Right ventricle myocardium inferior (tissue), 1 donor: ENCODE measurements around the gene ZNF646. TPM values are rescaled to one million over a fixed set of nuclear protein-coding genes. Genes with fewer than 3 reads are reported as not detected.

ENCODE experiments used
- ATAC-seq: fragments of 200-7000 bp; cut with Tn5 transposase; one replicate; pipeline ENCODE4 v1.9.1; 2020; ENCODE audit warnings: mild to moderate bottlenecking, moderate library complexity
- DNase-seq: peaks from one replicate; pipeline ENCODE4 v3.0.0; 2021; ENCODE audit errors: missing footprints
- intact Hi-C: fragments of 100-400 bp; cut with DNase I; formaldehyde crosslinking; loops from one replicate; pipeline ENCODE4 v1.11.0; 2022
- total RNA-seq: library from RNA; stranded (reverse); fragmentation: NEBNext Ultra II Directional; extraction: Animal tissue kit (Norgen Biotek cat#: 25700); gene quantifications from one replicate; pipeline ENCODE4 v1.2.1, GENCODE V29; 2021
- donor health status: DM: no; HTN: yes; CAD: no; lungs with severe emphysema.

Gene ZNF646
- total RNA-seq, 1 donor from 2014 or later = 9.9 TPM

GRCh38 chr16:31081428-31082351 is 7.5 kb downstream of the ZNF646 start:
- ATAC-seq = no peak
- intact Hi-C loops = no loop called here
- DNase-seq = no peak

GRCh38 chr16:31082368-31083045 is 8.3 kb downstream of the ZNF646 start:
- DNase-seq (no peak), ATAC-seq (no peak)
- intact Hi-C loops = no loop called here

GRCh38 chr16:31083081-31083480 is 8.9 kb downstream of the ZNF646 start:
- intact Hi-C loops = no loop called here
- ATAC-seq (no peak), DNase-seq (no peak)

- no peak for ATAC-seq
- intact Hi-C loops = no loop called here
- DNase-seq = no peak
These were observed 9.3 kb downstream of the ZNF646 start for GRCh38 chr16:31083556-31083955.

DNA sequence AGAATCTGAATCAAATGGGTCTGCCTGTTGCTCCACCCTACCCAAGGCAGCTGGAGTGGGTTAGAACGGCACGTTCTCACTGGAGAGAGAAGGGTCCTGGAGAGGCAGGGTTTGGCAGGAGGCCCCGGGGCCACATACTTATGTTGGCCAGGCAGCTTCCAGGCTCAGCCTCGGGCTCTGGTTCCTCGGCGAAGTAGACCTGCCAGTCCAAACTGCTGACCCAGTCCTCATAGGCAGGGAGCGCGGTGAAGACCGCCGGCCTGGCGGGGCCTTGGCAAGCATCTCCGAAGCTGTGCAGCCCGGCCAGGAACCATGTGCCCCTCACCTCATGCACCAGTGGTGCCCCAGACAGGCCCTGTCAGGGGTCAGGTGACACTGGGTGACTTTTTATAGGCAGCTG is 9.8 kb downstream of the ZNF646 start:
- ATAC-seq = no peak
- intact Hi-C loops = no loop called here
- DNase-seq = peak; percentile 43

DNA sequence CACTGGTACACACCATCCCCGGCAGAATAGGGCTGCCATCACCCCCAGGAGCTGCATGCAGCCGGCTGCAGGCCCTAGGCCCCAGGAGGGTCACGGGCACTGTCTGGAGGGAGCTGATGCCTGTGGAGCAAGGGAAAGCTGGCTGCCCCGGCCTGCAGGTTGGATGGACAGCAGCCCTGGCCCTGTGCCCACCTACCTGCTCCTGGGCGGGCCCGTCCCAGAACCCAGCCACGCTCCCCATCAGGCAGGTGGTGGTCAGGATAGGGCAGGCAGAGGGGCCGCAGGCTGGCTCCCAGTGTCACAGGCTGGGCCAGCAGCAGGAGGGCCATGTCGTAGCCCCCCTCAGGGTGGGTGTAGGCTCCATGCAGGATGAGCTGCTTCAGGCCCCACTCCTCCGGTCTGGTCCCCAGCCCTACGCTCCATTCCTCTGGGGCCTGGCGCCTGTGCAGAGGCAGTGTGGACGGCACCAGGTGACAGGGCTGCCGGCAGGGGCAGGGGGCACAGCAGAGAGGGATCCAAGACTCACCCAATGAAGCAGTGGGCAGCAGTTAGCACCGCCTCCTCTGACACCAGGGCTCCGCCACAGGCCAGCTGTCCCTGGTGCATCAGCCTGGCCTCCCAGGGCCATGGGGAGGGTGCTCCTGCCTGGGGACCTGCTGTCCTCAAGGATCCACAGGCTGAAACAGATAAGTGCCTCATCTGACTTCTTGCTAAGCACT is 10.5 kb downstream of the ZNF646 start:
- intact Hi-C loops = no loop called here
- DNase-seq = peak; percentile 43

DNA sequence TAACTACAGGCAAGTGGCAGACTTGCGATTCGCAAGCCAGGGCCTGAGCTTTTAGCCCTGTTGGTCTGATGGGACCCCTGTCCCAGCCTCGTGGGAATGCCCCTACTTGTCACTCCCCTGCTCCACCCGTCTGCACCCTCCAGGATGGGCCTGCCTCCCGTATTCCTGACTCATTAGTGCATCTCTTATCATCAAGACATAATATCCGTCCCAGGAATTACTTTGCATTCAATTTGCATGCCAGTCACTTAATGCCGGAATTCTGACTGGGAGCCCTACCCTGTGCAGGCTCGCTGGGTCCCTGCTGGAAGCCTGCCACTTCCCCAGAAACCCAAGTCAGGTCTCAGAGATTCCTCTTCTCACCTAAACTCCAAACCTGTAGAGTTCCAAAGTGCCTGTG is 11.2 kb downstream of the ZNF646 start:
- DNase-seq = peak; percentile 26

More for the DNA sequence above, 10.5 kb downstream of the ZNF646 start:
- no peak for ATAC-seq

DNA sequence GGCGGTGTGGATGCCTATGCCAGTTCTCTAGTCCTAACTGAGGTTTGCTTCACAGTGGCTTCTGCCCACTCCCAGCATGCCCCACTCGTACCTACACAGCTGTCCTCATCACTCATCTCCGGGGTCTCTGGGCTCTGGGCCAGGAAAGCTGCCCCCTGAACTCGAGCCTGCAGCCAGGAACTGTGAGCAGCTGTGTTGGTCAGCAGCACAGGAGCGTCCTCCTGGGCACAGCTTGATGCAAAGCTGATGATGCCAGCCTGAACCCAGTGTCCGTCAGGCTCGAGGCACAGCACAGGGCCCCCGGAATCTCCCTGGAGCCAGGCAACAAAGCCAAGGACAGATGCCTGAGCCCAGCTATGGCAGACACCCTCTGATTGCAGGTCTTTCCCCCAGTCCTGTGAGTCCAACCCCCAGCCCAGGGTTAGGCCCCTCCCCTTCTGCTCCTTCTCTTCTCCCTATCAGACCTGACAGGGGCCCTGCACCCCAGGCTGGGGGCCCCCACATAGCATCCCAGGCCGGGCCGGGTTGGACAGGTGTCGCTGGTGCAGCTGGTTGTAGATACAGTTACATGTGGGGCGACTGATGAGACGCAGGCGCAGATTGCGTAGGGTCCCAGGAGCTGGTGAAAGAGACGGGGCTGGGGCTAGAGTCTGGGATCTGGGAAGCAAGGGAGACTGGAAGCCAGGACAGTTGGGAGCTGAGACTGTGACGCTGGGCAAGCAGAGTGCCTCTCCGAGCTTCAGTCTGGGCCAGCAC is 11.8 kb downstream of the ZNF646 start:
- ATAC-seq (no peak), DNase-seq (peak; percentile 48)
- intact Hi-C loops = no loop called here

More for the DNA sequence above, 11.2 kb downstream of the ZNF646 start:
- intact Hi-C loops = no loop called here
- ATAC-seq = no peak

GRCh38 chr16:31086629-31086906 is 12.3 kb downstream of the ZNF646 start:
- DNase-seq (no peak), ATAC-seq (no peak)
- intact Hi-C loops = no loop called here

- ATAC-seq (no peak), DNase-seq (peak; percentile 20)
- intact Hi-C loops = no loop called here
These were observed 13.3 kb downstream of the ZNF646 start for GRCh38 chr16:31087481-31087880.

- ATAC-seq (no peak), DNase-seq (peak; percentile 41)
- intact Hi-C loops = no loop called here
These were observed 13.7 kb downstream of the ZNF646 start for GRCh38 chr16:31087971-31088370.

GRCh38 chr16:31088459-31089183 is 14.4 kb downstream of the ZNF646 start, which contains the start of gene PRSS53:
Gene PRSS53 (minus strand): TSS chr16:31088943. CDS start chr16:31088809, 134 bp downstream.
- DNase-seq (peak; percentile 8), ATAC-seq (no peak)
- intact Hi-C loops = no loop called here

- DNase-seq (peak; percentile 13), ATAC-seq (no peak)
- intact Hi-C loops = no loop called here
These were observed 15.0 kb downstream of the ZNF646 start for GRCh38 chr16:31089199-31089598.

- peak; percentile 54 for DNase-seq
- intact Hi-C loops = no loop called here
- no peak for ATAC-seq
These were observed 16.3 kb downstream of the ZNF646 start for GRCh38 chr16:31090540-31090939.

DNA sequence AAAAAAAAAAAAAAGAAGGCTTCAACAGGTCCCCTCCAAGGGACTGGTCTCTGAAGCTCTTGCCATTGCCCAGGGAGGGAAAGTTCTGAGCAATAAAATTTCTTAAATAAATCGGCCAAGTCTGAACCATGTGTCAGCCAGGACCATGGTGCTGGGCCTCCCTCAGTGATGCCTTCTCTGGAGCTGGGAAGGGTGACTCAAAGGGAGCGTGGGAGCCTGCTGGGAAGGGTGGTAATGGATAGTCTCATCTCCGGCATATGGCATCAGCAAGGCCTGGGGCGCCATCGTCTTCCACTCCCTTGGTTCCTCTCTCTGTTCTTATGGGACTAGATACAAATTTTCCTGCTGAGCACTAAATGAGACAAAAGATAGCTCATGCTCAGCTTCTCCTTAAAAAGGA is 18.1 kb downstream of the ZNF646 start:
- intact Hi-C loops = no loop called here
- peak; percentile 27 for DNase-seq
- ATAC-seq = no peak

DNA sequence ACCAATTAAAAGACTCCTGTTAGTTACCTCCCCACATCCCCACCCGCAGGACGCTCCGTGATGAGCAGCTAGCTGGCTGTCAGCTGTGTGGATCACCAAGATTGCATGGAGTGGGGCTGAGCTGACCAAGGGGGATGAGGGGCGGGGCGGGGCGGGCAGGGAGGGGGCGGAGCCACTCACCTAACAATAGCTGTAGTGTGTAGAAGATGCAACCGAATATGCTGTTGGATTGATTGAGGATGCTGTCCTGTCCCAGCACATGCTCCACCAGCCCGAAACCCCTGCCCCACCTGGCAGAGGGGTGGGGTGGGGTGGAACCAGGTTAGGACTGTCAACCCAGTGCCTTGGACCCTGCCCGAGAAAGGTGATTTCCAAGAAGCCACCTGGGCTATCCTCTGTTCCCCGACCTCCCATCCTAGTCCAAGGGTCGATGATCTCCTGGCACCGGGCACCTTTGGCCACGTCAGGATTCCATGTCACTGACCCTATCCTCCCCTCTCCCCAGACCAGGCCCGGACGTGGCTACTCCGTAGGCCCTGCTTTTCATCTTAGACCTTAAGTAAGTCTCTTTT is 19.0 kb downstream of the ZNF646 start:
- DNase-seq = peak; percentile 35
- intact Hi-C loops = no loop called here
- no peak for ATAC-seq

DNA sequence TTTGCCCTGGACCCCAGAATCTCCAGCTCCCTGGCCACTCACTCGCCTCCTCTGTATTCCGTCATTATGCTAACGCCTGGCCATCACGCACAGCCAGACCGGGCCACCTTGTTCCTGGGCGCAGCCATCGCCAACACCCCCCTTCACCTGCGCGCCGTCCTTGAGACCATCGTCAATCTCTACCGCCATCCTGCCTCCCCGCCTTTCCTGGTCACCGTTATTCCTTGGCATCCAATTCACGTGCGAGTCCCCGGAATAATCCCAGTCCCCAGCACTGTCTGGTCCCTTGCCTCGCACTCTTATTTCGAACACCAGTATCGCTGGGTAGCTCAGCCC is 19.8 kb downstream of the ZNF646 start:
- intact Hi-C loops = loop anchor here (2.0 kb wide), 1 partner anchor 19 kb away; the partner anchor contains the start of genes ZNF646 and ZNF668
- peak; percentile 26 for ATAC-seq
- DNase-seq = no peak
